ENCODE results near the gene TOP2B. TPM values are rescaled to one million over a fixed set of nuclear protein-coding genes. Genes with fewer than 3 reads are reported as not detected.

The TOP2B gene
- total RNA-seq, 1 donor from 2014 or later: 200 TPM

- Mint-ChIP-seq H3K36me3 (ENCODE audit: insufficient read depth) (peaks cover 20% of the 10 kb centered on the region), H3K27me3 (no peaks in the 10 kb centered on the region), H3K4me3 (ENCODE audit: low read depth) (no peak overlapping the region), H3K4me1 (ENCODE audit: low read depth) (no peaks in the 10 kb centered on the region), H3K27ac (no peak overlapping the region), H3K9me3 (ENCODE audit: low read depth) (no peaks in the 10 kb centered on the region)
- TF ChIP-seq CTCF (IDR thresholded peaks at IDR 0.05; ENCODE audit: unreplicated experiment): no peak
- DNase-seq (ENCODE audit: low spot score, unreplicated experiment): no peak
Observed at GRCh38 chr3:25576146-25576545, 88.6 kb downstream of the TOP2B start.

GRCh38 chr3:25575001-25575400, 89.7 kb downstream of the TOP2B start:
- Mint-ChIP-seq H3K9me3 (ENCODE audit: low read depth) (no peaks in the 10 kb centered on the region), H3K4me3 (ENCODE audit: low read depth) (no peak overlapping the region), H3K27ac (no peak overlapping the region), H3K27me3 (no peaks in the 10 kb centered on the region), H3K36me3 (ENCODE audit: insufficient read depth) (peaks cover 21% of the 10 kb centered on the region), H3K4me1 (ENCODE audit: low read depth) (no peaks in the 10 kb centered on the region)
- no peak for DNase-seq (ENCODE audit: low spot score, unreplicated experiment)
- TF ChIP-seq CTCF (IDR thresholded peaks at IDR 0.05; ENCODE audit: unreplicated experiment): no peak

- no peak for DNase-seq (ENCODE audit: low spot score, unreplicated experiment)
Observed at GRCh38 chr3:25574172-25574765, 90.4 kb downstream of the TOP2B start.

GRCh38 chr3:25573386-25574171, 91.1 kb downstream of the TOP2B start:
- Mint-ChIP-seq H3K36me3 (ENCODE audit: insufficient read depth) (peaks cover 21% of the 10 kb centered on the region), H3K9me3 (ENCODE audit: low read depth) (no peaks in the 10 kb centered on the region), H3K4me3 (ENCODE audit: low read depth) (no peak overlapping the region), H3K27me3 (no peaks in the 10 kb centered on the region), H3K4me1 (ENCODE audit: low read depth) (no peaks in the 10 kb centered on the region), H3K27ac (no peak overlapping the region)
- TF ChIP-seq CTCF (IDR thresholded peaks at IDR 0.05; ENCODE audit: unreplicated experiment): no peak
- DNase-seq (ENCODE audit: low spot score, unreplicated experiment): no peak

More at GRCh38 chr3:25574172-25574765, 90.4 kb downstream of the TOP2B start:
- Mint-ChIP-seq H3K36me3 (ENCODE audit: insufficient read depth) (peaks cover 21% of the 10 kb centered on the region), H3K27ac (no peak overlapping the region), H3K4me1 (ENCODE audit: low read depth) (no peaks in the 10 kb centered on the region), H3K4me3 (ENCODE audit: low read depth) (no peak overlapping the region), H3K27me3 (no peaks in the 10 kb centered on the region), H3K9me3 (ENCODE audit: low read depth) (no peaks in the 10 kb centered on the region)
- TF ChIP-seq CTCF (IDR thresholded peaks at IDR 0.05; ENCODE audit: unreplicated experiment): no peak

- Mint-ChIP-seq H3K36me3 (ENCODE audit: insufficient read depth) (peaks cover 21% of the 10 kb centered on the region), H3K27ac (no peak overlapping the region), H3K4me3 (ENCODE audit: low read depth) (no peak overlapping the region), H3K4me1 (ENCODE audit: low read depth) (no peaks in the 10 kb centered on the region), H3K27me3 (no peaks in the 10 kb centered on the region), H3K9me3 (ENCODE audit: low read depth) (no peaks in the 10 kb centered on the region)
- no peak for TF ChIP-seq CTCF (IDR thresholded peaks at IDR 0.05; ENCODE audit: unreplicated experiment)
- no peak for DNase-seq (ENCODE audit: low spot score, unreplicated experiment)
Observed at GRCh38 chr3:25572919-25573385, 91.8 kb downstream of the TOP2B start.
